Suprapubic skin (tissue), 4 donors: ENCODE results near the gene ITPKB. TPM values are rescaled to one million over a fixed set of nuclear protein-coding genes. Genes with fewer than 3 reads are reported as not detected.
A peak's percentile ranks its signal among the peaks of the same experiment; 100 is the strongest.
"Not testable (repeated sequence)": the region's sequence is repeated elsewhere in the genome, so short reads cannot be mapped to it uniquely, and the experiment has no call there.

Experiments
- DNase-seq, 2 donors: peaks; one replicate each; pipeline ENCODE4 v3.0.0-alpha.2; 2019; ENCODE audit warnings: low spot score in 2 of 2
- H3K27ac ChIP-seq: fragments of 200-600 bp; sonication (generic); one replicate; pipeline ENCODE4 v1.5.1; 2019
- H3K27me3 ChIP-seq: fragments of 200-600 bp; sonication (generic); one replicate; pipeline ENCODE4 v1.5.1; 2019
- H3K36me3 ChIP-seq: fragments of 200-600 bp; sonication (generic); one replicate; pipeline ENCODE4 v1.5.1; 2019
- H3K4me1 ChIP-seq: fragments of 200-600 bp; sonication (generic); one replicate; pipeline ENCODE4 v1.5.1; 2019
- H3K4me3 ChIP-seq: fragments of 200-600 bp; sonication (generic); one replicate; pipeline ENCODE4 v1.5.1; 2019; ENCODE audit warnings: mild to moderate bottlenecking
- H3K9me3 ChIP-seq: fragments of 200-600 bp; sonication (generic); one replicate; pipeline ENCODE4 v1.5.1; 2019
- EP300 ChIP-seq: sonication (generic); formaldehyde crosslinking; IDR thresholded peaks from one replicate; pipeline ENCODE4 v1.6.1; 2017; ENCODE audit warnings: antibody characterized with exemption
- POLR2A ChIP-seq, 2 donors: fragments of 450-650 bp; IDR thresholded peaks; one replicate each; pipeline ENCODE4 v1.6.1; 2017; ENCODE audit warnings: antibody characterized with exemption in 2 of 2, mild to moderate bottlenecking in 2 of 2, moderate library complexity in 2 of 2
- POLR2AphosphoS5 ChIP-seq, 3 donors: sonication (generic); formaldehyde crosslinking; IDR thresholded peaks; one replicate each; pipeline ENCODE4 v1.6.1; 2017; ENCODE audit warnings: antibody characterized with exemption in 3 of 3
- WGBS: methylation state at CpG from one replicate; pipeline ENCODE4 v1.1.5; 2018; 5-methylcytosine and 5-hydroxymethylcytosine counted together
- total RNA-seq, 4 donors: library from RNA; depleted of rRNA; stranded (reverse); fragments of >200 nt; gene quantifications; one replicate each; pipeline ENCODE4 v1.1.0, GENCODE V29; 2016
- TF ChIP-seq, protein P1 (sequence below), 2 donors: fragments of 200-600 bp in 1 of 2; fragments of 450-650 bp in 1 of 2; sonication (generic) in 1 of 2; IDR thresholded peaks; one replicate each; pipeline ENCODE4 v1.5.1; 2016 to 2019; ENCODE audit warnings: antibody characterized with exemption in 2 of 2, mild to moderate bottlenecking in 1 of 2, moderate library complexity in 1 of 2

ITPKB gene
- total RNA-seq, 4 donors from 2014 or later = 31.0 to 39.0 (median 35.3) TPM

DNA sequence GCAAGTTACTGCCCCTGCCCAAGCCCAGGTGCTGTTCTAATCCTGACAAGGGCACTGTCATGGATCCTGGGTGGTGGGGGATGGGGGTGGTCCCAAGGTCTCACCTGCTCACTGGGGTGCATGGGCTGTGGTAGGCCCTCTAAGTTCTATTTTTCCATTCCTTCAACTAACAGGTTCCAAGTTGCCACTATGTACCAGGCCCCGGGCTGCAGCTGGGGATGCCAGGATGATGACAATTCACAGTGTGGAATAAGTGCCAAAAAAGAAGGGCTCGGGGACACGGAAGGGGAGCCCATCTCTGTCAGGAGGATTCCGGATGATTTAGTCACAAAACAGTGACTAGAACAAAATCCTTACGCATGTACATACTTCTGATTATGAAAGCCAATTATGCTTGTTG lies 114.6 kb downstream of the ITPKB start:
- peak; percentile 55 to 70 for DNase-seq
- H3K27ac ChIP-seq = no peak overlapping the region
- no peak for TF ChIP-seq EP300
- TF ChIP-seq POLR2A (IDR thresholded peaks at IDR 0.05) = no peak
- no peak for TF ChIP-seq POLR2AphosphoS5 (IDR thresholded peaks at IDR 0.05)
- TF ChIP-seq, protein P1, sequence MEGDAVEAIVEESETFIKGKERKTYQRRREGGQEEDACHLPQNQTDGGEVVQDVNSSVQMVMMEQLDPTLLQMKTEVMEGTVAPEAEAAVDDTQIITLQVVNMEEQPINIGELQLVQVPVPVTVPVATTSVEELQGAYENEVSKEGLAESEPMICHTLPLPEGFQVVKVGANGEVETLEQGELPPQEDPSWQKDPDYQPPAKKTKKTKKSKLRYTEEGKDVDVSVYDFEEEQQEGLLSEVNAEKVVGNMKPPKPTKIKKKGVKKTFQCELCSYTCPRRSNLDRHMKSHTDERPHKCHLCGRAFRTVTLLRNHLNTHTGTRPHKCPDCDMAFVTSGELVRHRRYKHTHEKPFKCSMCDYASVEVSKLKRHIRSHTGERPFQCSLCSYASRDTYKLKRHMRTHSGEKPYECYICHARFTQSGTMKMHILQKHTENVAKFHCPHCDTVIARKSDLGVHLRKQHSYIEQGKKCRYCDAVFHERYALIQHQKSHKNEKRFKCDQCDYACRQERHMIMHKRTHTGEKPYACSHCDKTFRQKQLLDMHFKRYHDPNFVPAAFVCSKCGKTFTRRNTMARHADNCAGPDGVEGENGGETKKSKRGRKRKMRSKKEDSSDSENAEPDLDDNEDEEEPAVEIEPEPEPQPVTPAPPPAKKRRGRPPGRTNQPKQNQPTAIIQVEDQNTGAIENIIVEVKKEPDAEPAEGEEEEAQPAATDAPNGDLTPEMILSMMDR (IDR thresholded peaks at IDR 0.05) = no peak
- no peak overlapping the region for H3K4me3 ChIP-seq
- no peaks in the 10 kb centered on the region for H3K9me3 ChIP-seq
- H3K36me3 ChIP-seq = no peaks in the 10 kb centered on the region
- H3K27me3 ChIP-seq = no peaks in the 10 kb centered on the region
- WGBS = 54% methylated on average over 5 of the region's 5 CpGs
- H3K4me1 ChIP-seq = peaks cover 11% of the 10 kb centered on the region

DNA sequence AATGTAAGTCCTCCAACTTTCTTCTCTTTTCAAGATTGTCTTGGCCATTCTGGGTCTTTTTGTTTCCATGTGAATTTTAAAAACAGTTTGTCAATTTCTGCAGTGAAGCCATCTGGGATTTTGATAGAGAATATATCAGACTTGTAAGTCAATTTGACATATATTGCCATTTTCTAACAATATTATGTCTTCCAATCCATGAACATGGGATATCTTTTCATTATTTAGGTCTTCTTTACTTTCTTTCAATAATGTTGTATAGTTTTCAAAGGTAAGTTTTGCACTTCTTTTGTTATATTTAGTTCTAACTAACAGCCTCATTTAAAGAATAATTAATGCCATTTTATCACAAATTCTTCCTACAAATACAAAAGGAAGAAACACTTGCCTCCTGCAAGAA lies 117.1 kb downstream of the ITPKB start:
- H3K27me3 ChIP-seq = no peaks in the 10 kb centered on the region
- no peaks in the 10 kb centered on the region for H3K36me3 ChIP-seq
- DNase-seq = no peak
- no peak overlapping the region for H3K4me3 ChIP-seq
- H3K9me3 ChIP-seq = no peaks in the 10 kb centered on the region
- no peak overlapping the region for H3K27ac ChIP-seq
- H3K4me1 ChIP-seq = peaks cover 10% of the 10 kb centered on the region
- TF ChIP-seq POLR2A (IDR thresholded peaks at IDR 0.05) (no peak), POLR2AphosphoS5 (IDR thresholded peaks at IDR 0.05) (no peak), EP300 (no peak)
- TF ChIP-seq, protein P1 (IDR thresholded peaks at IDR 0.05) = no peak

DNA sequence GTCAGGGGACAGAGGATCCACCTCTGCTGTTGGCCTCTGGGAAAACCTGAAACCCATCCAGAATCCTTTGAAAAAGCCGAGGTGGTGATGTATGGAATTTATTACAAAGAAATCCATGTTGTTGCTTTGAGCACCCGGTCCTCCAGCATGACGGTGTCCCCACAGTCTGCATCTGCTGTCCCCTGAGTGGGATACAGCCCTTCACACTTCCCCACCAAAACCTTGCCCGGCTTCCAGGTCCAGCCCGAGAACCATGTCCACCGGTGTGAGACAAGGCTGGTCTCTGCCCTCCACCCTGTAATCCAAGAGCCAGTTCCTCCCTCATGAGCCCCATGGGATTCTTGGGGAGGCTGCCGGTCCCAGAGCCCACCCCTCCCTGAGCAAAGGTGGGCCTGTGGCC lies 120.1 kb downstream of the ITPKB start:
- peak; percentile 29 to 71 for DNase-seq
- 68% methylated on average over 6 of the region's 7 CpGs for WGBS
- Histone ChIP-seq H3K9me3 (no peaks in the 10 kb centered on the region), H3K36me3 (no peaks in the 10 kb centered on the region), H3K27ac (no peak overlapping the region), H3K27me3 (no peaks in the 10 kb centered on the region), H3K4me3 (no peak overlapping the region), H3K4me1 (no peaks in the 10 kb centered on the region)
- TF ChIP-seq, protein P1 (IDR thresholded peaks at IDR 0.05) = no peak
- TF ChIP-seq POLR2A (IDR thresholded peaks at IDR 0.05) (no peak), EP300 (no peak), POLR2AphosphoS5 (IDR thresholded peaks at IDR 0.05) (no peak)

DNA sequence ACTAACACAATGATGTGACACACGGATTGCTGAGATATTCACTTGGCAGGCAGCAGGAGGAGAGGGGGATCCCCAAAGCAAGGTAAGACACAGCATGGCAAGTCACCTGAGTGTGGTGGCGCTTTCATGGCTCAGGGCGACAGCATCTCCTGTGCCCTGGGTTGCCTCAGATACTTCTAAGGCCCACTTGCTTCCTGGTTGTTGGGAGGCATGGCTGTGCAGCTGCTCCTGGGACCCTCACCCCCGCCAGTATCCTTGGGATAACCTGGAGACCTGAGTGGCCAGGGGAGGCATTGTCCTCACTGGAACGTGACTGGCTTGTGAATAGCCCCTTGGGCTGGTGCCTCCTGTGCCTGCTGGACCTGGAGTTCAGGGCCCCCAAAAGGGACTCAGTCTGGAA lies 120.7 kb downstream of the ITPKB start:
- no peaks in the 10 kb centered on the region for H3K36me3 ChIP-seq
- H3K9me3 ChIP-seq = no peaks in the 10 kb centered on the region
- no peak overlapping the region for H3K4me3 ChIP-seq
- no peaks in the 10 kb centered on the region for H3K4me1 ChIP-seq
- peak; percentile 39 to 67 for DNase-seq
- WGBS = 83% methylated on average over 4 of the region's 5 CpGs
- TF ChIP-seq, protein P1 (IDR thresholded peaks at IDR 0.05) = no peak
- TF ChIP-seq POLR2AphosphoS5 (IDR thresholded peaks at IDR 0.05) (no peak), POLR2A (IDR thresholded peaks at IDR 0.05) (no peak), EP300 (no peak)
- H3K27ac ChIP-seq = no peak overlapping the region
- no peaks in the 10 kb centered on the region for H3K27me3 ChIP-seq

DNA sequence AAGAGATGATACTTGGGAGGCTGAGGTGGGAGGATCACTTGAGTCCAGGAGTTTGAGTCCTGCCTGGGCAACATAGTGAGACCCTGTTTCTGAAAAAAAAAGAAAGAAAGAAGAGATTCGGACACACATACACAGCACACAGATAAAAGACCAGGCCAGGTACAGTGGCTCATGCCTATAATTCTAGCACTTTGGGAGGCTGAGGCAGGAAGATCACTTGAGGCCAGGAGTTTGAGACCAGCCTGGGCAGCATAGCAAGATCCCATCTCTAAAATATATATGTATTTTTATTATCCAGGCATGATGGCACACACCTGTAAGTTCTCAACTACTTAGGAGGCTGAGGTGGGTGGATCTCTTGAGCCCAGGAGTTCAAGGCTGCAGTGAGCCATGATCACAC lies 121.4 kb downstream of the ITPKB start:
- H3K4me1 ChIP-seq, DNase-seq, H3K4me3 ChIP-seq, H3K36me3 ChIP-seq, H3K27ac ChIP-seq, H3K27me3 ChIP-seq, H3K9me3 ChIP-seq: not testable (repeated sequence)
- WGBS = 95% methylated on average over 1 of the region's 1 CpG

DNA sequence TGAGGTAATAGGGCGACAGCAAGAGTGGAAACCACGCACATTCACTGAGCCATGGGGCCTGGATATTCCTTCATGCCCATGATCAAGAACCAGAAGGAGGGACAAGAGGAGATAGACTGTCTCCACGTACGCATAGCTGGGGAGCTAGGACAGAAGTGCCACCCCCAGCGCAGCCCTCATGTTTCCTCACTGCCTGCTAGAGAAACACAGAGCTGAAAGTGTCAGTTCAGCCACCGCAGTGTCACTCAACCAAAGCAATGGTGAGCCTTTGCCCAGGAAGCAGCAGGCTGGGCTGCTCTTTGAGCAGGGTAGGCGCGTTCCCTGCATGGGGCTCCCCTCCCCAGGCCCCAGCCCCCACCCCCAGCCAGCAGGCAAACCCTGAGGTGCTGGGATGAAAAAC lies 122.0 kb downstream of the ITPKB start:
- Histone ChIP-seq H3K27ac (no peak overlapping the region), H3K36me3 (no peaks in the 10 kb centered on the region), H3K4me3 (no peak overlapping the region), H3K9me3 (no peaks in the 10 kb centered on the region), H3K27me3 (no peaks in the 10 kb centered on the region), H3K4me1 (no peaks in the 10 kb centered on the region)
- WGBS = 97% methylated on average over 6 of the region's 8 CpGs
- TF ChIP-seq, protein P1 (IDR thresholded peaks at IDR 0.05) = no peak
- no peak for TF ChIP-seq EP300
- no peak for TF ChIP-seq POLR2A (IDR thresholded peaks at IDR 0.05)
- TF ChIP-seq POLR2AphosphoS5 (IDR thresholded peaks at IDR 0.05) = no peak
- DNase-seq = peak; percentile 34 to 71
